SK-MEL-5 (cell line): ENCODE results near the gene CGB7. TPM values are rescaled to one million over a fixed set of nuclear protein-coding genes. Genes with fewer than 3 reads are reported as not detected.

ENCODE experiments used
- DNase-seq: peaks from one replicate; pipeline ENCODE4 v3.0.0-alpha.2; 2016; ENCODE audit warnings: low read depth, low spot score
- in situ Hi-C: cut with HindIII; loops from 2 replicates; pipeline ENCODE4 v1.10.0; 2016; ENCODE audit warnings: low sequenced_read_pairs, high pct_unique_total_duplicates, low pct_unique_long_range_greater_than_20kb
- polyA plus RNA-seq, 2 experiments: library from polyadenylated mRNA; depleted of rRNA; stranded (reverse); fragments of >200 nt; gene quantifications; 2 replicates each; pipeline ENCODE4 v1.2.3, GENCODE V29; 2015
- total RNA-seq: library from RNA; depleted of rRNA; stranded (reverse); fragments of >200 nt; shearing (Covaris generic); gene quantifications from 2 replicates; pipeline ENCODE4 v1.2.3, GENCODE V29; 2014; rRNA removed

Gene CGB7
- not detected in 2 replicates for total RNA-seq
- not detected in 2 replicates for polyA plus RNA-seq (2015; cell fraction: cytosol; rRNA removed)
- polyA plus RNA-seq (2015; cell fraction: nucleus; rRNA removed), result not detected in 2 replicates

DNA sequence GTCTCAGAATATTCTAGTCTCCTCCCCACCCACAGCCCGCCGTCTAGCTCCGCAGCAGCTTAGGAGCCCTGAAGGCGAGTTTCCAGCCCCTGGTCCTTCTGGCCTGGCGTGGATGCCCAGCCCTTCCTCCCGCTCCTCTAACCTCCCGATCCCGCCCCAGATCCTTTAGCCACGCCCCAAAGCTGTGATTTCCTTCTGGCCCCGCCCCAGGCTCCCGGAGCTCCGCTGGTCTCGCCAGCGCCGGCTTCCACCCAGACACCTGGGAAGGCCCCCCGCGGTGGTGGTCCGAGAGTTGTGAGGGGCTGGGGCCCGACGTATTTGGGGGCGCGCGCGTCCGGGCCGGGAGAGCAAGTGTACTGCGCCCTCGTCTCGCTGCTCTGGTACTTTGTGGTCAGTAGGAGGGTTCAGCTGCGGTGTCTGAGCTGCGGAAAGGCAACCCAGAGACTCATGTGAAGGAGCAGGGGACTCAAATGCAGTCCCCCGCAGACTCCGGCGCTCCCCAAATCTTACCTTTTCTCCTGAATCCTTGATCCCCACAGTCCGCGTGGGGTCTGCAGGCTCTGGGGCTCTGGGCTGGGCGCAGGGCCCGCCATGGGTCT is at the start of gene CGB7:
Gene CGB7, minus strand, starts transcription at position 114 of the 599 bp plus-strand sequence. CDS start 2,374 bp downstream, outside the sequence.
- DNase-seq, result no peak
- in situ Hi-C loops, result no loop called here

DNA sequence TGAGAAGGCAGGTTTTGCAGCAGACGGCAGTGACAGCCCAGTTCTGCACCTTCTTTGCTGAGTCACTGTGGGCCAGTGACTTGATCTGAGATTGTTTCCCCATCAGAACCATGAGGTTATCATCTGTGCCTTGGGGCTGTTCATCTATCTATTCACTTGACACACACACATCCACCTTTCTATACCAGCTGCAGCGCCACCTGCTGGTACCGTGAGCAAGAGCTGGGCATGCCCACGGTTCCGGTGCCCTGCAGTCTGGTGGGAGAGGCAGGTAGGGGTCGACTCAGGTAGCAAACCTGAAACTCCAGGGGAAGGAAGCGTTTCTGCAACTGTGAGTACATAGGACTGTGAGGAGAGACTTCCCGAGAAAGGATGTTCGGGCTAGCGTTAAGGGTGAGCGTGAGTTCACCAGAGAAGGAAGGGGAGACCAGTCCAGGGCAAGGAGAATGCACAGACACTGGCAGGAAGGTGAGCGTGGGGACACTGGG is 49.1 kb upstream of the CGB7 start:
- in situ Hi-C loops, result no loop called here
- peak; percentile 80 for DNase-seq

- in situ Hi-C loops, result no loop called here
- no peak for DNase-seq
These were observed 46.8 kb upstream of the CGB7 start for GRCh38 chr19:49104229-49104864.

GRCh38 chr19:49103331-49104085 is 46.0 kb upstream of the CGB7 start:
- DNase-seq, result no peak
- in situ Hi-C loops, result no loop called here

GRCh38 chr19:49102303-49102702 is 44.8 kb upstream of the CGB7 start:
- DNase-seq, result no peak
- in situ Hi-C loops, result no loop called here

GRCh38 chr19:49101160-49101559 is 43.6 kb upstream of the CGB7 start:
- DNase-seq, result no peak
- in situ Hi-C loops, result no loop called here

DNA sequence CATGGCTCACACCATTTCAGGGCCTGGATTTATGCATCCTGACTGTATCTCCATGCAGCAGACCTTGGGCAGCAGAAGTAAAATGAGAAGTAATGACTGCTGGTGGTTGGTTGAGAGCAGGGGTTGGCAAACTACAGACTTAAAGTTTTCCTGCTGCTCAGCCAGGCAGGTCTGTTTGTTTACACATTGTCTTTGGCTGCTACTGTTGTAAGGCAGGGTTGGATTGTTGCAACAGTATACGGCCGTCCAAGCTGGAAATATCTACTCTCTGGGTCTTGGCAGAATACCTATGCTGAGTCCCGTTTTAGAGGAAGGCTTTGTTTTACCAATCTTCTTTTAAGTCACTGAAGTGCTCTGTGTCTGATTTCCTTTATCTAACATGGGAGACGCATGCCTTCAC is 41.2 kb upstream of the CGB7 start:
- no peak for DNase-seq
- in situ Hi-C loops, result no loop called here

GRCh38 chr19:49097453-49098288 is 40.1 kb upstream of the CGB7 start:
- in situ Hi-C loops, result no loop called here

DNA sequence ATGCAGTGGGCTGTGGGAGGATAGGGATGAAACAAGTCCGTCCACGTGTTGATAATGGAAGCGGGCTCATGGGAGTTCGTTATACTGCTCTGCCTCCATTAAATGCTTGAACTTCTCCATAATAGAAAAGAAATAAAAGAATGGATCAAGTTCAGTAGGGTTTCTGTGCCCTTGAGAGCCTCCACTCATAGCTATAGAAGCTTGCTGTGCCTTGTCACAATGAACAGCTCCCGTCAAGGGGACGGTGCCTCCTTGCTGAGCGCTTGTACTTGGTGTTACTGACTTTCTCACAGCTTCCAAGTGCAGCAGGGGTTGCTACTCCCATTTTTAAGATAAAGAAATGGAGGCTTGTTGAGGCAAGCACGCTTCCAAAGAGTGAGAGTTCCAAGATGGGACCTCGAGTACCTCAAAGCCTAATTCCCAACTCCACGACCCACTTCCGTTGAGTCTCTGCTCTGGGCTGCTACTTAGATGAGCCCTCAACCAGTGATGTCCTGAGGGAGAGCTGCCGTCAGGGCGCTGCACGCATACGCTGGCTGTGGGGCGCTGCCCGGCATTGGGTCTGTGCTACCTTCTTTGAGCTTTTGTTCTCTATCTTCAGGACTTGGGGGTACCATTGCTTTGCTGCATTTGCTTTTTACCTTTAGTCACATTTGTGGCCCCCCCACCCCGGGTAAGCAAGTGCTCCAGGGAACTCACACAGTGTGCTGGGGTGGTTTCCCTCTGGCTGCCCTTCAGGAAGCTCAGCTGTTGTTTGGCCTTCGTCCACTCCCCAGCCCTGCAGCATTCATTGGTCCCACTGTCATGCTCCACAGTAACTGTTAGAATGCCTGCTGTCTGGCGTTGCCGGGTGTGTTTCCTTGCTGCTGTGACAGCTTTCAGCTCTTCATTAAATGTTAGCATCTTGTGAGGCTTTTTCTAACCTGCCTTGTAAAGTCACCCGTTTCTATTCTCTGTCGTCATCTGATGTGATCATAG is 37.2 kb upstream of the CGB7 start:
- no peak for DNase-seq
- in situ Hi-C loops, result no loop called here

More at GRCh38 chr19:49097453-49098288, 40.1 kb upstream of the CGB7 start:
- DNase-seq, result peak; percentile 83

DNA sequence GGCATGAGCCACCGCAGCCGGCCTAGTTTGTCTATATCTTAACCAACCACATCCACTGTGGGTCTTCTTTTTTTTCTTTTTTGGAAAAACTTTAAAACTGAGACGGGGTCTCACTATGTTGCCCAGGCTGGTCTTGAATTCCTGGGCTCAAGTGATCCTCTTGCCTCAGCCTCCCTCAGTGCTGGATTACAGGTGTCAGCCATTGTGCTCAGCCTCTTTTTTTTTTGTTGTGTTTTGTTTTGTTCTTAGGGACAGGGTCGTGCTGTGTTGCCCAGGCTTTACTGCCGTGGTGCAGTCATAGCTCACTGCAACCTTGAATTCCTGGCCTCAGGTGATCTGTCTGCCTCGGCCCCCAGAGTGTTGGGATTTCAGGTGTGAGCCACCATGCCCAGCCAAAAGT is 35.1 kb upstream of the CGB7 start:
- in situ Hi-C loops, result no loop called here
- DNase-seq, result no peak

GRCh38 chr19:49091391-49092038 is 34.0 kb upstream of the CGB7 start:
- DNase-seq, result no peak
- in situ Hi-C loops, result no loop called here

DNA sequence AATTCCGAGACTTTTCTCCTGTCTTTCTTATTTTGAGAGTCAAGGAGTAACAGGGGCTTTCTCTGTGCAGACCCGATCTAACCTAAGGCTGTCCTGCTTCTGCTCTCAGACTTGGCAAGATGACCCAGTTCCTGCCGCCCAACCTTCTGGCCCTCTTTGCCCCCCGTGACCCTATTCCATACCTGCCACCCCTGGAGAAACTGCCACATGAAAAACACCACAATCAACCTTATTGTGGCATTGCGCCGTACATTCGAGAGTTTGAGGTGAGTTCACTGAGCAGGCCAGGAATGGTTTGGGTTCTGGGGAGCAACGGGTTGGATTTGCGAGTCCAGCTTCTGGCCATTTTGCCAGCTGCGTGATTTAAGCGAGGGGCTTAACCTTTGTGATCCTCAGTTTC is 28.7 kb upstream of the CGB7 start:
- no peak for DNase-seq
- in situ Hi-C loops, result no loop called here

GRCh38 chr19:49085868-49086232 is 28.3 kb upstream of the CGB7 start:
- in situ Hi-C loops, result no loop called here

GRCh38 chr19:49085020-49085867 is 27.7 kb upstream of the CGB7 start, which contains the start of gene SNRNP70:
Gene SNRNP70 (plus strand): TSS chr19:49085451. CDS start chr19:49086415, 964 bp downstream.
- in situ Hi-C loops, result no loop called here
- peak; percentile 98 for DNase-seq

More at GRCh38 chr19:49085868-49086232, 28.3 kb upstream of the CGB7 start:
- DNase-seq, result no peak
